NCI-H1092 treated with DMSO at 0.1 percent for 48 hours (cell line): ENCODE data around the gene FBXO39.
"Not testable (repeated sequence)": the region's sequence is repeated elsewhere in the genome, so short reads cannot be mapped to it uniquely, and the experiment has no call there.

ENCODE experiments used
- DNase-seq: peaks from one replicate; lab custom pipeline; 2025; lab: John Stamatoyannopoulos, UW

FBXO39 gene

GRCh38 chr17:6793748-6794493 is 17.9 kb downstream of the FBXO39 start:
- no peak for DNase-seq

DNA sequence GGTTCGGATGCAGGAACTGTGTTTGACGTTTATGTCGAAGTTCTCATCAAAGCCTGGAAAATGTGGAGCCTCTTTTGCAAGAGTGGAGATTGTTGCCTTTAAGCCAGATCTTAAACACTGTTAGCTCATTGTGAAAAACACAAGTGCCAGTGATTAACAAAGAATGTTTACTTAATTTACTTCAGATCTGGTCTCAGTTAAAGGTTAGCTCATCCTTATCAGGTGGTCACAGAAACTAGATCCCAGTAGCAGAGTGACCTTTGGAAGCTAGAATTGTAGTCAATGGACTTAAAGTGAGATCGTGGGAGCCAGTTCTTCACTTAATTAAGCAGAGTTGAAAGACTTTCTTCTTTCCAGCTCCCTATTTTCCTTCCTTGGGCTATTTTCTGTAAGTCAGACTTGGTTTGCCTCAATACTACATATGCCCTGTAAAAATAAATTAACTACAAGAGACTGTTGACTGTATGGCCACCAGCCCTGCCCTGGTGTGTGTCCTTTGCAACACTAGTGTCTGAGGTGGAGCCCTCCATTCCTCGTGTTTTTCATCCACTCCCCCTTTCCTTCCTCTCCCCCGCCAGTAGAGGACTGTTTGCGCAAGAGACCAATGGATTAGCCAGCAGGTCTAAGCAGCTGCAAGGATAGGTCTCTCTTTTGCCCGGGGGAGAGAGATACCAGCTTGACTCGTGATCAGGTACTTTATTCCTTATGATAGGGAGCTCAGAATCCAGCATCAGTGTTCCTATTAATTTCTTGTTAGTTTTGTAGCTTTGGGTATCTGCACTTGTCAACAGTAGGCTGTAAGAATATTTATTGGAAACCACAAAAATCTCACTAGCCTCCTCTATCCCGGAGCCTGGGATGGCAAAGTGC is 20.2 kb downstream of the FBXO39 start:
- DNase-seq, result no peak

DNA sequence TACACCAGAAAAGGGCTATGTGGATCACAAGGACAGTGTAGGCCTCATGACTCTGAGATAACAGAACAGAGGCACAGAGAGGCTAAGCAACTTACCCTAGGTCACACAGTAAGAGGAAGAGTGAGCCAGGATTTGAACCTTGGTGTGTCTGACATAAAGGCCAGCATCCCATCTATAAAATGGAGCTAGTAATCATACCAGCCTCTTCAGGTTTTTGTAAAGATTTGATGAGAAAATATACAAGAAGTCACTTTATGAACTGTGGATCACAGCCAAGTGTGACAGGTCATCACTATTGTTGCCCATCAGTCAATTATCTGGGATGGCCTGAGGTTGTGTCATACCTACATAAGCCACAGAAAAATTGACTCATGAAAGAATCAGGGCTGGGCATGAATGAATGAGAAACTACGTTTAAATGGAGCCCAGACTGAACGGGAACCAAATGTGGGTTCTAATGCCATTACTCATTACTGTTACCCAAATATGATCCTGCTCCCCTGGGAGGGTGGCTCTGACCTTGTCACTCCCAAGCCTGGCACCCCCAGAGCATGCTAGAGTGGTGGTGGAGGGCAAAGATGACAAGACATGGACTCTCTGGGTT is 21.0 kb downstream of the FBXO39 start:
- DNase-seq, result no peak

GRCh38 chr17:6797718-6798351 is 21.8 kb downstream of the FBXO39 start:
- DNase-seq, result no peak

DNA sequence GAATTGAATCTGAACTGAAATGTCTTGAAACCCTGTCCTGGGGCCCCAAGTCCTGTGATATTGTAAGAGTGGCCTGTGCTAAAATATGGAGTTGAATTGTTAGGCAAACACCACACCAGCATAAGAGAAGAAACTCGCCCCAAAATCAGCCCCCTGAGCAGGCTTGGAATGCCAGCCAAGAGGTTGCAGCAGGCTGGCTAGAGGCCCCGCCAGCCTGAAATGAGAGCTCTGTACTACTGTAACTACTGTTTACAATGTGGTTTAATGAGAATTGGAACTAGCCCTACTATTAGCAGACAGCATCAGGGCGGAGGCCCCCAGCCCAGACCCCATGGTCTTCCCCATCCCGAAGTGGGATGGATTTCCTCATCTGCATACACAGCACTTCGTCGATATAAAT is 23.7 kb downstream of the FBXO39 start:
- DNase-seq, result no peak

- DNase-seq, result no peak
These were observed 24.5 kb downstream of the FBXO39 start for GRCh38 chr17:6800422-6801027.

GRCh38 chr17:6811510-6811909 is 35.5 kb downstream of the FBXO39 start:
- DNase-seq, result no peak

DNA sequence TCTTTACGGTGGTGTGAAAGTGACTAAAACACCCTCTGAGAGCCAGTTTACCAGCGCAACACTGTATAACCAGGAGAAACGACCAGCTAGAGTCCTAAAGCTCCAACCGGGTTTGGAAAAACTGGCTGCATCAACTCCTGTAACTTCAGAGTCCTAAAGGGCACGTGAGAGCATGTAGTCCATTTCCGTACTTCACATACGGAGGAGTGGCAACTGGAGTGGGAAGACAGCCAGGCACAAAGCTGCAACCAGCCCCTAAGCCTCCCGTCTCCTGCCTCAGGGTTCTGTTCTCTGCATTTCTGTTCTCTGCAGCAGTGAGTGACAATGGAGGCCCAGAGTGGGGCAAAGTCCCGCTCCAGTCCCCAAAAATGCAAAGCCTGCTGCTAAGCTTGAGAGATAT is 36.3 kb downstream of the FBXO39 start:
- DNase-seq, result no peak

DNA sequence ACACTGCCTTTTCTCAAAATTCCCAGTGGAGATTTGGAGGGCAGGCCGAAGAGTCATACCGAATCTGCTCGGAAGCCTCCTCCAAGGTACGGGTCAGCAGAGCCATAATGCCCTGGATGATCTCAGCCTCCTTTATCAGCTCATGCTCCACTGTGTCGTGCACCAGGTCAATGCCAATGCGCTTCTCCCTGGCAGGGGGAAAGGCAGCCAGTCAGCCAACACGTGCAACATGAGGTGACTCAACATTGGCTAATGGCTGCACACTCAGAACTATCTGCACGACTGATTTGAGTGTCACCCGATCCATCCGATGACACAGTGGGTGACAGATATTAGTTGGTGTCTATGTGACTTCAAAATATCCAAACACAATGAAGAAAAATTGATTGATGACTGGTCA is 39.8 kb downstream of the FBXO39 start:
- no peak for DNase-seq

DNA sequence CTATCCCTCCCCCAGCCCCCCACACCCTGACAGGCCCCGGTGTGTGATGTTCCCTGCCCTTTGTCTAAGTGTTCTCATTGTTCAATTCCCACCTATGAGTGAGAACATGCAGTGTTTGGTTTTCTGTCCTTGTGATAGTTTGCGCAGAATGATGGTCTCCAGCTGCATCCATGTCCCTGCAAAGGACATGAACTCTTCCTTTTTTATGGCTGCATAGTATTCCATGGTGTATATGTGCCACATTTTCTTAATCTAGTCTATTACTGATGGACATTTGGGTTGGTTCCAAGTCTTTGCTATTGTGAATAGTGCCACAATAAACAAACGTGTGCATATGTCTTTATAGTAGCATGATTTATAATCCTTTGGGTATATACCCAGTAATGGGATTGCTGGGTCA is 40.4 kb downstream of the FBXO39 start:
- not testable (repeated sequence) for DNase-seq

GRCh38 chr17:6818938-6819337 is 42.9 kb downstream of the FBXO39 start:
- DNase-seq, result no peak

- DNase-seq, result no peak
These were observed 47.0 kb downstream of the FBXO39 start for GRCh38 chr17:6823011-6823442.

DNA sequence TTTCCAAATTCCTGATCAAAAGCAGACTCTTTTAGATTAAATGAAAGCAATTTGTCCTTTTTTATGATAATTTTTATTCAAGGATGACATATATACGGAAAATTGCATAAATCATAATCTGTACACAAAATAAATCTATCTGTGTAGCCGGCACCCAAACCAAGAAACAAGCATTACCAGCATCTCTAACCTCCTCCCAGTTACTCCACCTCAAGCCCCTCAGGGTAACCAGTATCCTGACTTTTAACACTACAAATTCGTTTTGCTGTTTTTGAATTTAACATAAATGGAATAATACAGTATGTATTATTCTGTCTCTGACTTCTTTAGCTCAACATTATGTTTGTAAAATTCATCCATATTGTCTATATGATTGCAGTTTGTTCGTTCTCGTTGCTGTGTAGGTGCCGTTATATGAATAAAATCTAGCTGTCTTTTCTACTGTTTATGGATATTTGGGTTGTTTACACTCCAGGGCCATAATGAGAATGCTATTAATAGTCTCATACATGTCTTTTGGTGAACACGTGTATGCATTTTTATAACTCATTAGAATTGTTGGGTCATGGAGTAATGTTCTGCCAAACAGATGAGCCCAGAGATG is 54.5 kb downstream of the FBXO39 start:
- DNase-seq, result no peak

DNA sequence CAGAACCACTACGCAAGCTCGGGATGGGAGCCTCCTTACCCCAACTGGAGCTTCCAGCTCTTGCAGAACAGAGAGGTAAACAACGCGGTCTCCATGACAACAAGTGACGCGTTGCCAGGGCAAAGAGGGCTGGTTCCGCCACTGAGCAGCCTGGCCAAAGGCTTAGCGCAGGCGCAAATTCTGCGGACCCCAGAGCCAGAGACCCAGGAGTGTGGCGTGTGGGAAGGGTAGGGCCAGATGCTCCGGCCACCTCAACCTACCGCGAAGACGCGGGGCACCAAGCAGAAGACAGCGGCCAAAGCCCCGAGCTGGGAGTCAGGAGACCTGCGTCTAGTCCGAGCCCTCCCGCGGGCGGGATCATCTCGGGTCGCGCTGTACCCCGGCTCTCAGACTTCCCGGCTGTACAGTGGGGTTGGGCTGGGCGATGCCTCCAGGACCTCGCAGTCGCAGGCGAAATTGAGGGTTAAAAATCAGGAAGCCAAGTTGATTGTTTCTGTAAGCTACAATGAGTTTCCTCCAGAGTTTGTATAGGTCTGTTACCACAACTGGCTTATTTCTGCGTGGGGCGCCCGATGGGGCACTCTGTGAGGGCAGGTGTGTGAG is 55.7 kb downstream of the FBXO39 start, which contains the start of gene TEKT1:
TEKT1 (minus strand) TSS at position 69 of the 603 bp plus-strand sequence. CDS start 1,353 bp downstream, outside the sequence.
- DNase-seq, result no peak
